D721Med (cell line): Measurements from ENCODE around the gene LILRB2.

Experiments
- DNase-seq: peaks from one replicate; pipeline ENCODE4 v3.0.0; 2011; ENCODE audit warnings: low spot score; ENCODE audit not compliant: insufficient read length
- FAIRE-seq: peaks from 2 replicates; lab custom pipeline; 2011; peaks lifted over from hg19 to GRCh38; lab: Jason Lieb, UNC
- CTCF ChIP-seq: IDR thresholded peaks from 2 replicates; pipeline ENCODE4 v1.5.1; 2012; ENCODE audit warnings: mild to moderate bottlenecking, control low read depth; ENCODE audit not compliant: insufficient read depth; ENCODE audit errors: missing control alignments

The LILRB2 gene

GRCh38 chr19:54262066-54262465, 18.8 kb downstream of the LILRB2 start:
- no peak for TF ChIP-seq CTCF
- DNase-seq = no peak
- FAIRE-seq = no peak

DNA sequence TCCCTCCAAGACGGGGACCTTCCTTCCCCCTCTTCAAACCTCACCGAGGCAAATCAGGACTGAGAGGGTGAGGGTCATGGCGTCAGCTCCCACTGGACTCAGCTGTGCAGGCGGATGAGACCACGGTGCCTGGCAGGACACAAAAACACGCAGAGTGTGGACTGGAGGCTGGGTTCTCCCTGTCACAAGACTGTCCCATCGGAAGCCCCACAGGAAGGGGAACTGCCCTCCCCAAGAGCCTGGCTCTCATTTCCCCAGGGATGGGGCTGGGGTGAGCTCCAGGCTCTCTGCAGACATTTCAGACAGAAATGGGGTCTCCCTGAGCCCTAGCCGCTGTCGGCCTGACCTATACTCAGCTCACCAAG, 23.8 kb downstream of the LILRB2 start, which contains the start of gene LILRB5:
TSS of gene LILRB5 (minus strand) at position 158 of the 365 bp plus-strand sequence. CDS start at position 78, 80 bp downstream.
- no peak for TF ChIP-seq CTCF
- DNase-seq = no peak
- no peak for FAIRE-seq

- FAIRE-seq = no peak
- DNase-seq = no peak
- no peak for TF ChIP-seq CTCF
These were observed 24.4 kb downstream of the LILRB2 start for GRCh38 chr19:54256250-54257115.

- TF ChIP-seq CTCF = no peak
- DNase-seq (no peak), FAIRE-seq (no peak)
These were observed 25.7 kb downstream of the LILRB2 start for GRCh38 chr19:54255105-54255775.

- no peak for DNase-seq
- TF ChIP-seq CTCF = no peak
- no peak for FAIRE-seq
These were observed 26.6 kb downstream of the LILRB2 start for GRCh38 chr19:54254195-54254906.

DNA sequence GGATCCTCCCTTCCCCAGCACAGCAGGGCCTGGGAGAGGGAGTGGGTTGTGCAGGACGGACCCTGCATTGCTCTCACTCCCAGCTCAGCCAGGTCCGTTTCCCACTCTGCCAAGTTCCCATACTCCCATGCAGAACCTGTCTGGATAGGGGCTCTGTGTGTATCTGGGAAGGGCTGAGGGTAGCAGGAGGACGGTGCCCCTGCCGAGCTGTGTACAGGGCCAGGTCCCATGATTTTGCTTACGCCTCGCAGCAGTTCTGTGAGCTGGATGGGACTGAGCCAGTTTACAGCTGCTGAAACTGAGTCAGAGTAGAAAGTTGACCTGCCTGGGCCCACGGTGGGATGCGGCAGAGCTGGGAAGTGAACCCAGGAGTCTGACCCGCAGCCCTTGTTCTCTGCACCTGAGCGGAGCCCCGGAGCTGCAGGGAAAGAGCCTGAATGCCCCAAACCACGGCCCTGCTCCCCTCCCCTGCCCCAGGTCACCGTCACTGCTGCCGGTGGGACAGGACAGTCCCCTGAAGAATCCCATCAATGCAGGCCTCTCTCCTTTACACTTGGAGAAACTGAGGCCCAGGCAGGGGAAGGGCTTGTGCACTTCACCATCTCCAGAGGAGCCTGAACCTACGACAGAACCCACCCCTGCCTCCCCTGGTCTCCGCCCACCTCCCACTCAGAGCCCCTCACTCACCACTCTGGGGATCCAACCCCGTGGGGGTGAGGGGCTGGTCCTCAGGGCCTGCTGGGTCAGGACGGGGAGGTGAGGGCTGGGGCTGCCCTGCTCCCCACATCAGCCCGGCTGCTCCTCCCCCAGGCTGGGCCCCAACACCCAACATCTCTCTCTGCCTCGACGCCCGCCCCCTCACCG, 27.3 kb downstream of the LILRB2 start:
- TF ChIP-seq CTCF = no peak
- DNase-seq (no peak), FAIRE-seq (no peak)
